Heart left ventricle (tissue), 16 donors: Measurements from ENCODE around the gene CDH8. TPM values are rescaled to one million over a fixed set of nuclear protein-coding genes. Genes with fewer than 3 reads are reported as not detected.

Experiments
- ATAC-seq, 4 donors: fragments of 200-7000 bp; cut with Tn5 transposase; one replicate each; pipeline ENCODE4 v1.9.1; 2020 to 2022; ENCODE audit warnings: moderate library complexity in 4 of 4, mild to moderate bottlenecking in 3 of 4, moderate number of reproducible peaks in 1 of 4
- DNase-seq, 5 donors: peaks; one replicate each; pipeline ENCODE4 v3.0.0-alpha.2; 2020
- H3K27ac ChIP-seq, 12 donors: fragments of 200-600 bp; sonication (generic) in 4 of 12; one replicate each; pipeline versions ENCODE4 v1.5.0 to v1.8.0; 2016 to 2022; ENCODE audit warnings: mild to moderate bottlenecking in 2 of 12
- H3K27me3 ChIP-seq, 9 donors: fragments of 200-600 bp; sonication (generic) in 2 of 9; one replicate each; pipeline versions ENCODE4 v1.5.1 to v1.8.0; 2016 to 2022; ENCODE audit warnings: mild to moderate bottlenecking in 3 of 9
- H3K36me3 ChIP-seq, 9 donors: fragments of 200-600 bp; sonication (generic) in 2 of 9; one replicate each; pipeline versions ENCODE4 v1.5.0 to v1.8.0; 2018 to 2022; ENCODE audit warnings: mild to moderate bottlenecking in 2 of 9
- H3K4me1 ChIP-seq, 12 donors: fragments of 200-600 bp; sonication (generic) in 4 of 12; one replicate each; pipeline versions ENCODE4 v1.5.0 to v1.8.0; 2016 to 2022; ENCODE audit warnings: mild to moderate bottlenecking in 3 of 12
- H3K4me3 ChIP-seq, 12 donors: fragments of 200-600 bp; sonication (generic) in 4 of 12; one replicate each; pipeline versions ENCODE4 v1.5.0 to v1.8.0; 2017 to 2022; ENCODE audit warnings: mild to moderate bottlenecking in 9 of 12, moderate library complexity in 4 of 12
- H3K9me3 ChIP-seq, 12 donors: fragments of 200-600 bp; sonication (generic) in 4 of 12; one replicate each; pipeline versions ENCODE4 v1.5.0 to v1.8.0; 2016 to 2022; ENCODE audit warnings: mild to moderate bottlenecking in 1 of 12
- POLR2A ChIP-seq, 2 donors: fragments of 450-650 bp; IDR thresholded peaks; one replicate each; pipeline ENCODE4 v1.6.1; 2017; ENCODE audit warnings: antibody characterized with exemption in 2 of 2, mild to moderate bottlenecking in 2 of 2, moderate library complexity in 2 of 2
- WGBS, 4 donors: extraction: QIAGEN DNeasy Blood & Tissue Kit in 2 of 4; methylation state at CpG; one replicate each; pipeline versions ENCODE4 v1.1.5 to v1.1.7; 2013 to 2018; 5-methylcytosine and 5-hydroxymethylcytosine counted together
- intact Hi-C, 10 donors: fragments of 100-400 bp; cut with DNase I; formaldehyde crosslinking; loops; one replicate each; pipeline versions ENCODE4 v1.11.1 to v1.14.2; 2022
- polyA plus RNA-seq, 2 donors: library from polyadenylated mRNA; stranded (reverse); fragments of 200-250 nt; gene quantifications; one replicate each; pipeline ENCODE4 v1.2.3, GENCODE V29; 2013
- total RNA-seq, 9 donors: library from RNA; depleted of rRNA in 2 of 9; stranded (reverse); fragments of >200 nt in 2 of 9; fragmentation: NEBNext Ultra II Directional in 3 of 9; extraction: Animal tissue kit (Norgen Biotek cat#: 25700) in 3 of 9; gene quantifications; one replicate each; pipeline versions ENCODE4 v1.1.0 to v1.2.4, GENCODE V29; 2016 to 2023
- TF ChIP-seq, protein P1 (sequence below), 12 donors: fragments of 200-600 bp; sonication (generic) in 4 of 12; IDR thresholded peaks; one replicate each; pipeline versions ENCODE4 v1.5.0 to v1.8.0; 2018 to 2022; ENCODE audit warnings: antibody characterized with exemption in 12 of 12, mild to moderate bottlenecking in 5 of 12
- donor health status: ischemic (EF 13 %, LVEDD 7.1; RV severe dilation, severe dysfunction).
- donor health status: healthy with polysubstance abuse.
- donor health status: DM: no; HTN: yes; CAD: no.
- donor health status: DM: no; HTN: no; CAD: no.
- donor health status: ischemic (EF 25% LVEDD 6.9; RV normal size, moderate dysfunction).
- donor health status: ischemic (EF 25% LVEDD 5.7; RV mildly dilated, moderate dysfunction).
- donor health status: healthy.
- donor health status: DM: yes; HTN: yes; CAD: no.
- donor health status: ischemic (EF 35%, LVEDD 5.7; RV mildly dilated, moderate dysfunction).
- donor health status: nonischemic (EF 11% LVEDD 7.7; RV severe dilation, severe dysfunction).
- donor health status: DM: yes; HTN: yes; CAD: no.
- donor health status: PGD.
- donor health status: ischemic (EF 29% LVEDD 5.4; RV normal size, mild dysfunction).
- donor health status: nonischemic (EF 23%, LVEDD 6.1; RV moderate dilation, normal function).

CDH8 gene
- total and polyA plus RNA-seq, 11 donors = 0.01 to 1.3 (median 0.37) TPM; not detected in 4

DNA sequence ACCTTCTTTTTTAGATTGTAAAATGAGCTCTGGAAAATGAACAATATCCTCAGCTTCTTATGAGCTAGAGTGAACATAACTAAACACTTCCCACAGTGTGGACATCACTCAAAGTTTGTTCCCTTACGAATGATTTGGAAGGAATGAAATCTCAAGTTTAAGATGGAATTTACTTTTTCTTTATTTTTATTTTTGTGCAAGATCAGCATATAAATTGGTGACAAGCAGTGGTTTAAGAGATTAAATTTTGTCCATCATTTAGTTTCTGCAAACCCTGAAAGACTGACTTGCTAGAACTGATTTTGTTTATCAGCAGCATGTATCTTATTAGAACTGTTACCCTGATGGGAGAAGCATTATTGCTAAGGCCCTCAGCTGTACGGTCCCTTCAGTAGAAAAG is 420.1 kb downstream of the CDH8 start:
- H3K4me1 ChIP-seq = no peaks in the 10 kb centered on the region
- intact Hi-C loops = no loop called here
- H3K27me3 ChIP-seq = no peaks in the 10 kb centered on the region
- 82 to 92% (median 87%) methylated on average over 2 of the region's 2 CpGs for WGBS, 4 donors
- H3K36me3 ChIP-seq = no peaks in the 10 kb centered on the region
- H3K27ac ChIP-seq = no peak overlapping the region
- no peak for ATAC-seq
- TF ChIP-seq, protein P1, sequence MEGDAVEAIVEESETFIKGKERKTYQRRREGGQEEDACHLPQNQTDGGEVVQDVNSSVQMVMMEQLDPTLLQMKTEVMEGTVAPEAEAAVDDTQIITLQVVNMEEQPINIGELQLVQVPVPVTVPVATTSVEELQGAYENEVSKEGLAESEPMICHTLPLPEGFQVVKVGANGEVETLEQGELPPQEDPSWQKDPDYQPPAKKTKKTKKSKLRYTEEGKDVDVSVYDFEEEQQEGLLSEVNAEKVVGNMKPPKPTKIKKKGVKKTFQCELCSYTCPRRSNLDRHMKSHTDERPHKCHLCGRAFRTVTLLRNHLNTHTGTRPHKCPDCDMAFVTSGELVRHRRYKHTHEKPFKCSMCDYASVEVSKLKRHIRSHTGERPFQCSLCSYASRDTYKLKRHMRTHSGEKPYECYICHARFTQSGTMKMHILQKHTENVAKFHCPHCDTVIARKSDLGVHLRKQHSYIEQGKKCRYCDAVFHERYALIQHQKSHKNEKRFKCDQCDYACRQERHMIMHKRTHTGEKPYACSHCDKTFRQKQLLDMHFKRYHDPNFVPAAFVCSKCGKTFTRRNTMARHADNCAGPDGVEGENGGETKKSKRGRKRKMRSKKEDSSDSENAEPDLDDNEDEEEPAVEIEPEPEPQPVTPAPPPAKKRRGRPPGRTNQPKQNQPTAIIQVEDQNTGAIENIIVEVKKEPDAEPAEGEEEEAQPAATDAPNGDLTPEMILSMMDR (IDR thresholded peaks at IDR 0.05) = no peak
- no peak for TF ChIP-seq POLR2A (IDR thresholded peaks at IDR 0.05)
- no peak overlapping the region for H3K4me3 ChIP-seq
- H3K9me3 ChIP-seq = no peaks in the 10 kb centered on the region
- DNase-seq = no peak

- no peak for ATAC-seq
- WGBS, 4 donors = 70 to 81% (median 74%) methylated on average over 4 of the region's 4 CpGs
- intact Hi-C loops = no loop called here
Measured at GRCh38 chr16:61611847-61612491, 424.3 kb downstream of the CDH8 start.

GRCh38 chr16:61606581-61606980 is 429.7 kb downstream of the CDH8 start:
- intact Hi-C loops = no loop called here
- 79 to 83% (median 80%) methylated on average over 1 of the region's 1 CpG for WGBS, 4 donors
- no peaks in the 10 kb centered on the region for H3K27me3 ChIP-seq

More at GRCh38 chr16:61611847-61612491, 424.3 kb downstream of the CDH8 start:
- no peak overlapping the region for H3K4me3 ChIP-seq
- no peaks in the 10 kb centered on the region for H3K4me1 ChIP-seq
- DNase-seq = no peak
- no peak overlapping the region for H3K27ac ChIP-seq
- TF ChIP-seq POLR2A (IDR thresholded peaks at IDR 0.05) = no peak
- TF ChIP-seq, protein P1 (IDR thresholded peaks at IDR 0.05) = no peak
- H3K36me3 ChIP-seq = no peaks in the 10 kb centered on the region
- no peaks in the 10 kb centered on the region for H3K27me3 ChIP-seq
- H3K9me3 ChIP-seq = no peaks in the 10 kb centered on the region

More at GRCh38 chr16:61606581-61606980, 429.7 kb downstream of the CDH8 start:
- H3K4me1 ChIP-seq = no peaks in the 10 kb centered on the region
- DNase-seq (no peak), ATAC-seq (no peak)
- H3K4me3 ChIP-seq = no peak overlapping the region
- TF ChIP-seq POLR2A (IDR thresholded peaks at IDR 0.05) = no peak
- H3K27ac ChIP-seq = no peak overlapping the region
- H3K36me3 ChIP-seq = no peaks in the 10 kb centered on the region
- H3K9me3 ChIP-seq = peaks cover 0 to 5% (median 0%) of the 10 kb centered on the region in 12 donors
